GOT3 (cell line): Measurements from ENCODE around the gene TBX5.

Experiments used
- DNase-seq: peaks from one replicate; lab custom pipeline; 2025; ENCODE audit warnings: mixed read lengths; lab: John Stamatoyannopoulos, UW

TBX5 gene

DNA sequence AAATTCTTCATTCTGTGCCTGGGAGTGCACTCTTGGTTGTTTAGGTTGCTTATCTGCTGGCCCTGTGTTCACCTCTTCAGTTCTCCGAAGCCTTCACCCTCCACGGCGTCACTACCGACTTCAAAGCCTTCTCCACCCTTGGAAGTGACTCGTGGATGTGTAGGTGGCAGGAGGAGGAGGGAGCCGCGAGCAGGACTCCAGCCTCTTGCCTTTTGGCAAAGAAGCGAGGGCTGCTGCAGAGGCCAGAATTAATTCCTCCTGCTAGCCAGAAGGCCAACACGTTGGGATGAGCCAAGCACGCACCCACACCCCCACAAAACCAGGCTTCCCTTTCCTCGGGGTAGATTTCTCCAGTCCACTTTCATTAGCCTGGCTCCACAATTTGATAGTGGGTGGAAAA, 86.5 kb downstream of the TBX5 start:
- no peak for DNase-seq

- DNase-seq: no peak
Observed at GRCh38 chr12:114318984-114319383, 87.0 kb downstream of the TBX5 start.

- no peak for DNase-seq
Observed at GRCh38 chr12:114316076-114316475, 89.9 kb downstream of the TBX5 start.

DNA sequence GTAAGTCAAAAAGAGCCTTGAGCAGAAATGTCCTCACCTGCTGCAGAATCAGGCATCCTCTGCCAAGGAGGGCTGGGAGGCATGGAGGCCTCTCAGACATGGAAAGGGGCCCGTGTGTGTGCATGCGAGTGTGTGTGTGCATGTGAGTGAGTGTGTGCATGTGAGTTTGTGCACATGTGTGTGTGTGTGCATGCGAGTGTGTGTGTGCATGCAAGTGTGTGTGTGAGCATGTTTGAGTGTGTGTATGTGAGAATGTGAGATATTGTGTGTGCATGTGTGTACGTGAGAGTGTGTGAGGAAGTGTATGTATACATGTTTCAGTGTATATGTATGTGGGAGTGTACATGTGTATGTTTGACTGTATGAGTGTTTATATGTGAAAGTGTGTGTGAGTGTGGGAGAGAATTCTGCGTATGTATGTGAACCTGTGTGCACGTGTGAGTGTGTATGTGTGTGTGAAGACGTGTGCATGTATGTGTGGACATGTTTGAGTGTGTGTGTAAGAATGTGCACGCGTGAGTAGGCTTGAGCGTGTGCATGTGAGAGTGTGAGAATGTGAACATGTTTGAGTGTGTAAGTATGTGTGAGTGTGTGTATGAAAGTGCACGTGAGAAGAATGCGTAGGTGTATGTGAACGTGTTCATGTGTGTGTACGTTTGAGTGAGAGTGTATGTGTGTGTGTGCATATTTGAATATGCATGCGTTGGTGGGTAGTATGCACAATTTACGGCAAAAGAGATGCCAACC, 90.8 kb downstream of the TBX5 start:
- no peak for DNase-seq

- no peak for DNase-seq
Observed at GRCh38 chr12:114314403-114314802, 91.5 kb downstream of the TBX5 start.

DNA sequence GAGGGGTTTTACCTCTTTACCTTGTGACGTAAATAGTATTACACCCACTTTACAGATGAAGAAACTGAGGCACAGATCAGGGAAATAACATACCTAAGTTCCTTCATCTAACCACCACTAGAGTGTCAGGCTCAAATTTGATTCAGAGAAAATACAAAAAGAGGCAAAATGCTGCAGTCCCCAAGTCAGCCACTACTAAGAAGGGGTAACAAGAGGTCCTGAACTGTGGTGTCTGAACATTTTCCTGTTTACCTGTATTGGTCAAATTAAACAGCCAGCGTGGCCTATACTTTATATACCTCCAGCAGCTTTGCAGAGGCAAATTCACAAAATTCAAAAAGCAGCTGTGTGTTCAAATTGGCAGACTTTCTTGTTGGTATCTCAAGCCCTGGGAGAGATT, 92.0 kb downstream of the TBX5 start:
- DNase-seq: no peak

DNA sequence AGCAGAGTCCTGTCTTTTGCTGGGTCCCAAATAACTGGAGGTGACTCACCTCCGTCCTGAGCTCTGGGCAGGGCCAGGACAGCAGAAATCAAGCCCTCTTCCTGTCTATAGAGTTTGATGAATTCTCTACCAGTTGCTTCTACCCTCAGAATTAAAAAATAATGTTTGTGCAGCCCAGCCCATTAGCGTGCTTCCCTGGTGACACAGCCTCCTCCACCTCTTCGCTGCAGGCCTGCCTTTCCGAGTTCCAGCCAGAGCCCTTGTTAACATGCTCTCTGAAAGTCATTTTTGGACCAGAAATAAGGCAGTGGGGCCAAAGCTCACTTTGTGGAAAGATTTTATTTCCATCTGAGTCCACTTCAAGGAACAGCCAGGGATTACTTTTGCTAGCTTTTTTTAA, 94.0 kb downstream of the TBX5 start:
- DNase-seq: no peak

DNA sequence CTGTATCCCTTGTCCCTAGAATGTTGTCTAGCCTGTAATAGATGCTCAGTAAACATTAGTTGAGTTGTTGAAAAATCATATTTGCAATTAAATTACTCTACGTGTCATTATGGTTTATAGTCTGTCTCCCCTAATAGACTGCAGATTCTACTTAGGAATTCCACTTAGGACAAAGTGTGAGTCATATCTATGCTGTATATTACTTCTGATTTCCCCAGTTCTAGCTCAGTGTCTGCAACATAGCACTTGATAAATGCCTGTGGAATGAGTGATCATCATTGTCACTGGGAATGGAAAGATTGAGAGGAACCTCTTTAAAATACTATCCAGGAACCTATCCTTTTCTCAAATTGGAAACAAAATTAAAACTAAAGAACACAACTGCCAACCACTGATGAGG, 99.3 kb downstream of the TBX5 start:
- DNase-seq: no peak

GRCh38 chr12:114305446-114305845, 100.5 kb downstream of the TBX5 start:
- no peak for DNase-seq
